ENCODE results near the gene ZSWIM8.
"Not testable (repeated sequence)": the region's sequence is repeated elsewhere in the genome, so short reads cannot be mapped to it uniquely, and the experiment has no call there.

- not testable (repeated sequence) for TF ChIP-seq CTCF, POLR2A (IDR thresholded peaks at IDR 0.05)
Observed at GRCh38 chr10:73829090-73829489, 43.7 kb downstream of the ZSWIM8 start.
